ENCODE data around the gene HSFX1. TPM values are rescaled to one million over a fixed set of nuclear protein-coding genes. Genes with fewer than 3 reads are reported as not detected.

Gene HSFX1
- total RNA-seq, 1 donor from 2014 or later: 1.4 TPM

- DNase-seq (no peak), ATAC-seq (no peak)
- Histone ChIP-seq H3K4me1 (no peaks in the 10 kb centered on the region), H3K27ac (no peak overlapping the region), H3K9me3 (no peaks in the 10 kb centered on the region), H3K36me3 (no peaks in the 10 kb centered on the region), H3K27me3 (no peaks in the 10 kb centered on the region), H3K4me3 (no peak overlapping the region)
- TF ChIP-seq, protein P1, sequence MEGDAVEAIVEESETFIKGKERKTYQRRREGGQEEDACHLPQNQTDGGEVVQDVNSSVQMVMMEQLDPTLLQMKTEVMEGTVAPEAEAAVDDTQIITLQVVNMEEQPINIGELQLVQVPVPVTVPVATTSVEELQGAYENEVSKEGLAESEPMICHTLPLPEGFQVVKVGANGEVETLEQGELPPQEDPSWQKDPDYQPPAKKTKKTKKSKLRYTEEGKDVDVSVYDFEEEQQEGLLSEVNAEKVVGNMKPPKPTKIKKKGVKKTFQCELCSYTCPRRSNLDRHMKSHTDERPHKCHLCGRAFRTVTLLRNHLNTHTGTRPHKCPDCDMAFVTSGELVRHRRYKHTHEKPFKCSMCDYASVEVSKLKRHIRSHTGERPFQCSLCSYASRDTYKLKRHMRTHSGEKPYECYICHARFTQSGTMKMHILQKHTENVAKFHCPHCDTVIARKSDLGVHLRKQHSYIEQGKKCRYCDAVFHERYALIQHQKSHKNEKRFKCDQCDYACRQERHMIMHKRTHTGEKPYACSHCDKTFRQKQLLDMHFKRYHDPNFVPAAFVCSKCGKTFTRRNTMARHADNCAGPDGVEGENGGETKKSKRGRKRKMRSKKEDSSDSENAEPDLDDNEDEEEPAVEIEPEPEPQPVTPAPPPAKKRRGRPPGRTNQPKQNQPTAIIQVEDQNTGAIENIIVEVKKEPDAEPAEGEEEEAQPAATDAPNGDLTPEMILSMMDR (IDR thresholded peaks at IDR 0.05): no peak
- intact Hi-C loops (cut with DNase I): no loop called here
Observed at GRCh38 chrX:149799095-149799714, 25.3 kb downstream of the HSFX1 start.

GRCh38 chrX:149799938-149800337, 26.1 kb downstream of the HSFX1 start:
- no peaks in the 10 kb centered on the region for H3K27me3 ChIP-seq
- intact Hi-C loops (cut with DNase I): no loop called here
- H3K9me3 ChIP-seq: no peaks in the 10 kb centered on the region
- no peaks in the 10 kb centered on the region for H3K4me1 ChIP-seq
- no peak for ATAC-seq
- H3K36me3 ChIP-seq: no peaks in the 10 kb centered on the region
- no peak overlapping the region for H3K27ac ChIP-seq
- TF ChIP-seq, protein P1 (IDR thresholded peaks at IDR 0.05): no peak
- DNase-seq: no peak
- no peak overlapping the region for H3K4me3 ChIP-seq

- intact Hi-C loops (cut with DNase I): no loop called here
- H3K27ac ChIP-seq: no peak overlapping the region
- no peaks in the 10 kb centered on the region for H3K36me3 ChIP-seq
- TF ChIP-seq, protein P1 (IDR thresholded peaks at IDR 0.05): no peak
- H3K9me3 ChIP-seq: no peaks in the 10 kb centered on the region
- no peak for DNase-seq
- H3K27me3 ChIP-seq: no peaks in the 10 kb centered on the region
- ATAC-seq: no peak
- H3K4me1 ChIP-seq: no peaks in the 10 kb centered on the region
- H3K4me3 ChIP-seq: no peak overlapping the region
Observed at GRCh38 chrX:149803458-149804062, 29.7 kb downstream of the HSFX1 start.

DNA sequence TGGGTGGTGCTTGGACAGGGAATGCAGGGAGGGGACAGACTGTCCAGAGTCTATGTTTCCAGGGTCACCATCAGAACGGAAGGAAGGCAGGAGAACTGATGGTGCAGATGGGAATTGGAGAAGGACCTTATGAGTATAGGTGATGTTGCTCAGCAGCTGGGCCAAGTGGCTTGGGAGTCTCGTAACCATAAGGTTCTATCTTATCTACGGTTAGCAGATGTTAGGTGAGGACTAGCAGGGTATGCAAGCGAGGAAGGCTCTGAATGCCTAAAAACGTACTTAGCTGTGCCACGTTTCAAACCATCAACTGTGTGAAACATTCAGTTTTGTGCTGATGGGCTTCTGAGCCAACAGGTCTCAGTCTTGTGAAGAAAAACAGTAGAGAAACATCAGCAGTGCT, 30.2 kb downstream of the HSFX1 start:
- no peak for ATAC-seq

DNA sequence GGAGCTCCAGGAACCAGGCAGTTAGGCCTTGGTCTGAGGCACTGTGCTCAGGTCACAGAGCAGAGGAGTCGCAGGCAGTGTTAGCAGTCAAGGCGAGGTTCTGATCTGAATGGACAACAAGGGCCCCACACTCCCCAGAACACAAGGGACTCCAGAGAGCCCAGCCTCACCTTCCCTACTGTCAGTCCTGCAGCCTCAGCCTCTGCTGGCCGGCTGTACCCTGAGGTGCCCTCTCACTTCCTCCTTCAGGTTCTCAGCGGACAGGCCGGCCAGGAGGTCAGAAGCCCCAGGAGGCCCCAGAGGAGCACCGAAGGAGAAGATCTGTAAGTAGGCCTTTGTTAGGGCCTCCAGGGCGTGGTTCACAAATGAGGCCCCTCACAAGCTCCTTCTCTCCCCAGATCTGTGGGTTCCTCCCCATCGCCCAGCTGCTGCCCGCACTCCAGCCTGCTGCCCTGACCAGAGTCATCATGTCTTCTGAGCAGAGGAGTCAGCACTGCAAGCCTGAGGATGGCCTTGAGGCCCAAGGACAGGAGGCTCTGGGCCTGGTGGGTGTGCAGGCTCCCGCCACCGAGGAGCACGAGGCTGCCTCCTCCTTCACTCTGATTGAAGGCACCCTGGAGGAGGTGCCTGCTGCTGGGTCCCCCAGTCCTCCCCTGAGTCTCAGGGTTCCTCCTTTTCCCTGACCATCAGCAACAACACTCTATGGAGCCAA, 34.0 kb downstream of the HSFX1 start:
- Histone ChIP-seq H3K9me3 (no peaks in the 10 kb centered on the region), H3K4me3 (no peak overlapping the region), H3K27me3 (no peaks in the 10 kb centered on the region), H3K4me1 (no peaks in the 10 kb centered on the region), H3K36me3 (no peaks in the 10 kb centered on the region), H3K27ac (no peak overlapping the region)
- intact Hi-C loops (cut with DNase I): no loop called here
- TF ChIP-seq, protein P1 (IDR thresholded peaks at IDR 0.05): no peak
- no peak for DNase-seq
- ATAC-seq: no peak

More for the DNA sequence above, 30.2 kb downstream of the HSFX1 start:
- no peak overlapping the region for H3K4me3 ChIP-seq
- H3K27me3 ChIP-seq: no peaks in the 10 kb centered on the region
- H3K36me3 ChIP-seq: no peaks in the 10 kb centered on the region
- intact Hi-C loops (cut with DNase I): no loop called here
- no peak for DNase-seq
- H3K4me1 ChIP-seq: no peaks in the 10 kb centered on the region
- TF ChIP-seq, protein P1 (IDR thresholded peaks at IDR 0.05): no peak
- no peak overlapping the region for H3K27ac ChIP-seq
- H3K9me3 ChIP-seq: no peaks in the 10 kb centered on the region
